Rectal smooth muscle tissue (tissue), 1 donor: ENCODE data around the gene MED27.

Source experiments
- H3K27ac ChIP-seq: one replicate; pipeline ENCODE4 v1.7.0; 2013; ENCODE audit warnings: low read depth, low read length, inconsistent platforms
- H3K27me3 ChIP-seq: one replicate; pipeline ENCODE4 v1.7.0; 2013; ENCODE audit warnings: low read length; ENCODE audit not compliant: control insufficient read depth, insufficient read depth
- H3K36me3 ChIP-seq: one replicate; pipeline ENCODE4 v1.7.0; 2013; ENCODE audit warnings: low read length; ENCODE audit not compliant: control insufficient read depth, insufficient read depth
- H3K4me1 ChIP-seq: one replicate; pipeline ENCODE4 v1.7.0; 2013; ENCODE audit warnings: low read length; ENCODE audit not compliant: control insufficient read depth, insufficient read depth
- H3K4me3 ChIP-seq: one replicate; pipeline ENCODE4 v1.7.0; 2013; ENCODE audit warnings: low read length
- H3K9ac ChIP-seq: one replicate; pipeline ENCODE4 v1.7.0; 2013; ENCODE audit warnings: low read length

The MED27 gene, protein sequence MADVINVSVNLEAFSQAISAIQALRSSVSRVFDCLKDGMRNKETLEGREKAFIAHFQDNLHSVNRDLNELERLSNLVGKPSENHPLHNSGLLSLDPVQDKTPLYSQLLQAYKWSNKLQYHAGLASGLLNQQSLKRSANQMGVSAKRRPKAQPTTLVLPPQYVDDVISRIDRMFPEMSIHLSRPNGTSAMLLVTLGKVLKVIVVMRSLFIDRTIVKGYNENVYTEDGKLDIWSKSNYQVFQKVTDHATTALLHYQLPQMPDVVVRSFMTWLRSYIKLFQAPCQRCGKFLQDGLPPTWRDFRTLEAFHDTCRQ

DNA sequence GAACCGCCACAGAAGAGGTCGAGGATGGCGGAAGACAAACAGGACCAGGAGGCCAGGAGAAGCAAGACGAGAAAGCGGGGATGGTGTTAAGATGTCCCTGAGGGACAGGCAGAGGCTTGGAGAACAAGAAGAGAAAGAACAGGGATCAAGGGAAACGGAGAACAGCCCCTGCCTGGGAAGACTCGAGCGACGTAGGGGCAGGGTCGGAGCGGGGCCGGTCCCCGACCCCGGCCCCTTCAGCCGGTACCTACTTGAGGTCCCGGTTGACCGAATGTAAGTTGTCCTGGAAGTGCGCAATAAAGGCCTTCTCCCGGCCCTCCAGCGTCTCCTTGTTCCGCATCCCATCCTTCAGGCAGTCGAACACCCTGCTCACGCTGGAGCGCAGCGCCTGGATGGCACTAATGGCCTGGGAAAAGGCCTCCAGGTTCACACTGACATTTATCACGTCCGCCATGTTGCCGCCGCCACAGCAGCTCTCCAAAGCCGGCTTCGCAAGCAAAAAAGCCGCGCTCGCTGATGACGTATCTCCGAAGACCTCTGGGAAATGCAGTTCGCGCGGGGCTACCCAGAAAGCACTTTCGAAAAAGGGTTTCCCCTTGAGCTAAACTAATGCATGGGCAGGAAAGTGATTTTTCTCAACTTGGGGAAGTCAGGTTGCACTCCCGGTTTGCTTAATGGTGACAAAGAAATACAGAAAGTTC, at the start of gene MED27:
MED27 (minus strand) TSS at position 477 of the 701 bp plus-strand sequence; CDS start at position 454, 23 bp downstream.
- Histone ChIP-seq H3K4me1 (peaks cover 9% of the 10 kb centered on the region), H3K27me3 (no peaks in the 10 kb centered on the region), H3K9ac (peak within 1 kb of the TSS; percentile 75), H3K4me3 (peak within 1 kb of the TSS; percentile 98), H3K27ac (peak within 1 kb of the TSS; percentile 66), H3K36me3 (no peaks in the 10 kb centered on the region)

DNA sequence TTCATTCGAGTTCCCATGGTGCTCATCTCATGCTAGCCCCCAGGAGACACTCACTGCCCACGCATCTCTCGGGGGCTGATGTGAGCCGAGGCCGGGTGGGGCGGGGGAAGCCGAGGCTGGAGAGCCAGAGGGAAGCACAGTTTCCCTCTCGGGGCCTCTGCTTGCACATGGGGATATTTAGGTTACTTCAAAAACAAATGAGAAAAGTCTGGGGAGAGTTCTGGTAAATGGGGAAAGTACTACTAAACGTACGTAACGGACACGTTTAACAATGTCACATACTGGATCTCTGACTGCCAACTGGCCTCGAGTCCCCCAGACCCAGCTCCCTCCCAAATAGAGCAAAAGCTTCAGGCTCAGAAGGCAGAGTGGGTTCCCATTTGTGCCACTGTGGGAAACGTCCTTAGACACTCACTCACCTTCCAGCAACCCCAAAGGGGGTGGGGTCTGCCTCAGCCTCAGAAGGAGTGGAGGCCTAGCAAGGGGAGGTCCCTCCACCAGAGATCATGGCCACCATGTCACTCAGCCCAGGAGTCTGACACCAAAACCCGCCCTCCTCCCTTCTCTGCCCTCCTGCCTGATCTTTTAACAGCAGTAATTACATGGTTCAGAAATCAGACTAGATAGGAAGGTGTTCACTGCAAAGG, 48.3 kb upstream of the MED27 start:
- Histone ChIP-seq H3K9ac (no peak overlapping the region), H3K4me1 (no peaks in the 10 kb centered on the region), H3K27me3 (peaks cover 9% of the 10 kb centered on the region), H3K4me3 (no peak overlapping the region), H3K36me3 (no peaks in the 10 kb centered on the region), H3K27ac (no peak overlapping the region)

DNA sequence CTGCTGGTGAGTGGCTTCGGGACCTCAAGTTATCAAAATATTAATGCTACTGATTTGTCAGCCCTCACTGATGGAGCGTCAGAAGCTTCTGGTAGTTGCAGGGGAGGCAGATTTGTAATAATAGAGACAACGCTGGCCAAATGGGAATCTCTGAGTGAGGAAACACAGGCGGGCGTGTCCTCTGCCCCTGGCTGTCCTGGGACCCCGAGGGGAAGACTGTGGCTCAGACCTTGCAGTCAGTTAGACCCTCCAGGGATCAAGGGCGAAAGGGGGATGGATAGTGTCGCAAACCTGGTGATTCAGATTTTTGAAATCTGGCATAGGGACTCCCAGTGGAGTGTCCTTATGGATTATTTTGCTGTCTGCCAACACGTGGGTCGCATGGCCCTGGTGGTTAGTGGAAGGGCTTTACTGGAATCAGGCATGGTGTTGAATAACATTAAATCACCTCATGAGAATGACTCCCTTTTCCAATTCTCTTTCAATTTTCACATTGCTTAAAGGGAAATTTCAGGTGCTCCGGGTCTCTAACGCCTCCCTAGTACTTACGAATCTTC, 47.1 kb upstream of the MED27 start:
- Histone ChIP-seq H3K4me1 (no peaks in the 10 kb centered on the region), H3K27ac (no peak overlapping the region), H3K4me3 (no peak overlapping the region), H3K27me3 (peaks cover 5% of the 10 kb centered on the region), H3K9ac (no peak overlapping the region), H3K36me3 (no peaks in the 10 kb centered on the region)

DNA sequence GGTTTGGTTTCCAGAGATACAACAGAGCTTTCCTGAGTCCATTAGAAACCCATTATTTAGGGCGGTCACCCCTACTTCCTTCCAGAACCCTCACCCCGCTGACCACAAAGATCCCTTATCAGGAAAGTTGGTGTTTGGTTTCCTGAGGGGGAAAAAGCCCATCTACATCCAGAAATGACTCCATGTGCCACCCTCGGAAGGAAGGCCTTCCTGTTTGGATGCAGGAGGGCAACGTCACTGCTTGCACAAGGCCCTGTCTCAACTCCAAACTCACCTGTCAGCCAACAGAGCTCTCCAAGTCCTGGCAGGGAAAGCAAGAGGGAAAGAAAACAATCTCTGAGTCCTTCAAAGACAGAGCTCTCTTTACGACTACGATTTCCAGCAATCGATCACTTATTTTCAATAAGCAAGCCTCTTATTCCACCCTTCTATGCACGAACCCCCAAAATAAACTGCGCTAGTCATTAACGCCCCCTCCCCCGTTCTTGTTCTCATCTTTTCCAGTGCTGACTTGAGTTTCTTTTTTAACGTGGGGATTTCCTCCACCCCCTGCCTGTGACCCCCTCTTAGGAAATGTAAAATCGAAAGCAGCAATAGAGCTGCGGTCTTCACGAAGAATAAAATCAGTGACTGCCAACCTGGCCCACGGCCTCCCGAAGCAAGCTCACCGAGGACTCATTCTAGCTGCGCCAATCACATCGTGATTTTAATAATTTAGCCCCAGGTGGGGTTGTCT, 46.4 kb upstream of the MED27 start:
- Histone ChIP-seq H3K27ac (no peak overlapping the region), H3K36me3 (no peaks in the 10 kb centered on the region), H3K4me3 (no peak overlapping the region), H3K9ac (no peak overlapping the region), H3K4me1 (no peaks in the 10 kb centered on the region), H3K27me3 (peaks cover 4% of the 10 kb centered on the region)

DNA sequence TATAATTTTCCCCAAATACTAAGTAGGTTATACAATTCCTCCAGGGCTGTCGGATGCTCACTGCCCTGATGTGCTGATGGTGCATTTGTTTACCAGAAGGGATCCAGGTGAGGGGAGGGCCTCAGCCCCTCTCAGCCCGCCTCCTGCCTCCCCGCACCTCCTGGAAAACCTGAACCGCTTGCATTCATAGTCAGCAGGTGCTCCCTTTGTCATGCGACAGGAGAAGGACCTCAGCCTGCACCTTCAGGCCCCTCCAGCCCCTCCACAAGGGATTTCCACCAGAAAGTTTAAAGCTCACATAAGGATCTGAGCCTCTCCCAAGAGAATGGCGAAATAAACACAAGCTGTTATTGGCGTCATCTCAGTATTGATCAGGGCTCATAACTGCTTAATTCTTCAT, 45.7 kb upstream of the MED27 start:
- H3K9ac ChIP-seq, result no peak overlapping the region
- no peaks in the 10 kb centered on the region for H3K36me3 ChIP-seq
- H3K4me1 ChIP-seq, result no peaks in the 10 kb centered on the region
- H3K27ac ChIP-seq, result no peak overlapping the region
- no peak overlapping the region for H3K4me3 ChIP-seq
- peaks cover 4% of the 10 kb centered on the region for H3K27me3 ChIP-seq

DNA sequence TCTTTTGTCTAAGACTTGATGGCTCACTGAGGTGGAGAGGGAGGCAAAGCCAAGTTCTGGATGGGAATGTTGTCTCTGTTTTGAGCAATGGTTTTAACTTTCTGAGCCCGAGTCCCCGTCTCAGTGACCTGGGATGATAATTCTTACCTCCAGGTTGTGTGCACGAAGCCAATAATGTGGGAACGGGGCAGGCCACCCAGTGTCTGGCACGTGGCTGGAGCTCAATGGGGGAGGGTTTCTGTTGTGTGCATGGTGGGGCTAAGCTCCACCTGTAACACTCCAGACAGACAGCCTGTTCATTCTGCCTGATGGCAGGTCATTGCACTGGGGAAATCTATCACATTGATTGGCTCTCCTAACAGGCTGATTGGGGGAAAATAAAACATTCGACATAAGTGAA, 45.1 kb upstream of the MED27 start:
- Histone ChIP-seq H3K27me3 (peaks cover 4% of the 10 kb centered on the region), H3K36me3 (no peaks in the 10 kb centered on the region), H3K27ac (no peak overlapping the region), H3K4me1 (no peaks in the 10 kb centered on the region), H3K9ac (no peak overlapping the region), H3K4me3 (no peak overlapping the region)

DNA sequence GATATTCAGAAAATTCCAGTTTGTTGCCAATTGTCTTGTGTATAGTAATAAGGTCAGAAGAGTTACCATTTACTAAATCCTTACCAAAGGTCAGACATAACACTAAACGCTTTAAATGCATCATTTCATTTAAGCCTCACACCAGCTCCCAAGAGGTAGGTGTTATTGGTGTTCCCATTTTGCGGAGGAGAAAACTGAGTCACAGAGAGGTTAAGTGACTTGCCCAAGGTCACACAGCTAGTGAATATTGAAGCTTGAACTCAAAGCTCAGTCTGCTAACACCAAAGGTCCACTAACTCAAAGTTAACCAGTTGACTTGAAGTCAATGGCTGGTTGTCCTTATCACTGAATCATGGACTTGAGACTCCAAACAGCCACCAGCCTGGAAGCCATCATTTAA, 41.4 kb upstream of the MED27 start:
- H3K27me3 ChIP-seq, result no peaks in the 10 kb centered on the region
- H3K4me3 ChIP-seq, result no peak overlapping the region
- H3K36me3 ChIP-seq, result no peaks in the 10 kb centered on the region
- no peak overlapping the region for H3K27ac ChIP-seq
- H3K9ac ChIP-seq, result no peak overlapping the region
- no peaks in the 10 kb centered on the region for H3K4me1 ChIP-seq

DNA sequence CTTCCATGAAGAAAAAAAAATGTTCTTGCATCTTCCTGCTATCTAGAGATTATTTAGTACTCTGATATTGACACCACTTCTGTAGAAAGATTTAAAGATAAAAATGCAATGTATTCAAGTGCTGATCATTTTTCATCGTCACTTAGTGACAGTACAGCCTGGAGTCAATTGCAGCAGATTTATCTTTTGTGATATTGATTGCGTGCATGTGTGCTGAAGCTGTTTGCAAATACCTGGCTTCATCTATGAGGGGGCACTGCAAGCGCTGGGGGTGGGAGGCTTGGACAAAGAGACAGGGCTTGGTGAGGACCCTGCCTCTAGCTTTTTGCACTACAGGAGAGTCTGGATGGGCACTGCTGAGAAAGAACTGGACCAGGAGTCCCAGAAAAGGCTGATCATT, 38.0 kb upstream of the MED27 start:
- Histone ChIP-seq H3K4me1 (no peaks in the 10 kb centered on the region), H3K36me3 (no peaks in the 10 kb centered on the region), H3K27ac (no peak overlapping the region), H3K27me3 (no peaks in the 10 kb centered on the region), H3K4me3 (no peak overlapping the region), H3K9ac (no peak overlapping the region)

DNA sequence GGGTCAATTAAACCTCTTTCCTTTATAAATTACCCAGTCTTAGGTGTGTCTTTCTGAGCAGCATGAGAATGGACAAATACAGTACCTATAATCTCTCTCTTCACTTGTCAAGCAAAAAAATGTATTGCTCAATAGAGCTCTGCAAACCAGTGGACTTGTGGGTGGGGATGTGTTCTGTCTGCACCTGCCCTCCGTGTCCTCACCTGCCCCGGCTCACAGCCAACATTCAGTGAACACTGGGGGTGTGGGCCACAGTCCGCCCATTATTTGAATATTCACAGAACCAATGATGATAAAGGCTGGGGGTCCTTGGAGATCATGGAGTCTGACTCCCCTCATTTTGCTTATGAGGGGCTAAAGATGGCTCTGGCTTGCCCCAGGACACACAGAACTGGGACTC, 36.9 kb upstream of the MED27 start:
- Histone ChIP-seq H3K36me3 (no peaks in the 10 kb centered on the region), H3K27ac (no peak overlapping the region), H3K27me3 (no peaks in the 10 kb centered on the region), H3K9ac (no peak overlapping the region), H3K4me1 (no peaks in the 10 kb centered on the region), H3K4me3 (no peak overlapping the region)

DNA sequence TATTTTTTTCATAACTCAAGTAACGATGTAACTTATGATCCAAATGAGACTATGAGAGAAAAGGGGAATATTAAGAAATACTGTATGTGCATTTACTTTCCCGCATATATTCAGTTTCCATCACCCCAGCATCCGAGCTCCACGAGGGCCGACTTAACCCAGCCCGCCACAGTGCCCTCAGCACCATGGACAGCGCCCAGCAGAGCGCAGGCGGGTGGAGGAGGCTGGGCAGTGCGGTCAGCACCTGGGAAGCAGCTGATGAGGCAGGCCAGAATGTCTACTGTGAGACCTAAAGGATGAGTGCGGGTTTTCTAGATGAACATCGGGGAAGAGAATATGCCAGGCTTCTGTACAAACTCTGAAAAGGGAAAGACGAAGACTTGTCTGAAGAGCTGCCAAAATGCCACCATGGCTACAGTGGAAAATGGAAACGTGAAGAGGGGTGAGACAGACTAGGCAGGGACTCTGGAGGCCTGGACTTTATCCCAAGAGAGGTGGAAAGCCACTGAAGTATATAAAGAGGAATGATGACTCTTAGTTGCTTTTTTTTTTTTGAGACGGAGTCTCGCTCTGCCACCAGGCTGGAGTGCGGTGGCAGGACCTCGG, 34.5 kb upstream of the MED27 start:
- no peaks in the 10 kb centered on the region for H3K27me3 ChIP-seq
- no peaks in the 10 kb centered on the region for H3K36me3 ChIP-seq
- H3K4me3 ChIP-seq, result no peak overlapping the region
- no peaks in the 10 kb centered on the region for H3K4me1 ChIP-seq
- H3K27ac ChIP-seq, result no peak overlapping the region
- no peak overlapping the region for H3K9ac ChIP-seq

DNA sequence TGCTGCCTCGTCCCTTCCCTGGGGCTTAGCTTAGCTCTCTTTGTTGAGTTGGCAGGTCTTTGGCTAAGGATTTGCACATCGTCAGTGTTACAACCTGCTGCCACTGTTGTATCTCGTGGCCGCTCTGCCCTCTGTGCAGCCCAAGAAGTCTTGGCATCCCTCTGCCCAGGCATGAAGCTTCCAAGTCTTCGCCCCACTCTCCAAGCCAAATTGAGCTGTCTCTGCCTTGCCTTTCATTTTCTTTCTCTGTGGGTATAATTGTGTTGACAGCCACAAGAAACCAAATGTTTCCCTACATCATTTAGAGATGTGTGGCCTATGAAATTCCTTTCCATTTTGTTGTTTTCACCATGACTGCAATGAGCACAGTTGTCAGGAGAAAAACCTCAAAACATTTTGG, 29.6 kb upstream of the MED27 start:
- H3K36me3 ChIP-seq, result no peaks in the 10 kb centered on the region
- no peak overlapping the region for H3K9ac ChIP-seq

DNA sequence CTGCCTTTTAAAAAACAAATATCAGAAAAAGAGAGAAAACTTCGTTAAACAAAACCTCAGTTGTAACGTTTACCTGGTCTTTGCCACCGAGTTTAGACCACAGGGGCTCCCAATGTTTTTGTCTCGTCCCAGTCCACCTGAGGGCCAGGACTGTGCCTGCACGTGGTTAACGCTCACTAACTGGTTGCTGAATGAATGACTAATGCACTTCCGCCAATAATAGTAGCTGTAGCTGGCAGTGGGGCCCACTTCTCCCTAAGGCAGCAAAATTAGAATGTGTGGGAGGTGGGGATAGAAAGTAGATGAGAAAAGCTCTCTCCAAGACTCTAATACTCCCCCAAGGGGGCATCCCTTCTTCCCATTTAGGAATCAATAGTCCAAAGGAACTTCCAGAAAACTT, 29.1 kb upstream of the MED27 start:
- Histone ChIP-seq H3K27ac (no peak overlapping the region), H3K4me3 (no peak overlapping the region), H3K4me1 (no peaks in the 10 kb centered on the region), H3K36me3 (no peaks in the 10 kb centered on the region), H3K27me3 (peaks cover 3% of the 10 kb centered on the region), H3K9ac (no peak overlapping the region)

More for the DNA sequence above, 29.6 kb upstream of the MED27 start:
- no peak overlapping the region for H3K4me3 ChIP-seq
- peaks cover 3% of the 10 kb centered on the region for H3K27me3 ChIP-seq
- H3K27ac ChIP-seq, result no peak overlapping the region
- H3K4me1 ChIP-seq, result no peaks in the 10 kb centered on the region
